NCI-H1048 (cell line): Measurements from ENCODE around the gene EML4.
"Not testable (repeated sequence)": the region's sequence is repeated elsewhere in the genome, so short reads cannot be mapped to it uniquely, and the experiment has no call there.

Experiments used
- DNase-seq: peaks from one replicate; lab custom pipeline; 2025; lab: John Stamatoyannopoulos, UW

Gene EML4

DNA sequence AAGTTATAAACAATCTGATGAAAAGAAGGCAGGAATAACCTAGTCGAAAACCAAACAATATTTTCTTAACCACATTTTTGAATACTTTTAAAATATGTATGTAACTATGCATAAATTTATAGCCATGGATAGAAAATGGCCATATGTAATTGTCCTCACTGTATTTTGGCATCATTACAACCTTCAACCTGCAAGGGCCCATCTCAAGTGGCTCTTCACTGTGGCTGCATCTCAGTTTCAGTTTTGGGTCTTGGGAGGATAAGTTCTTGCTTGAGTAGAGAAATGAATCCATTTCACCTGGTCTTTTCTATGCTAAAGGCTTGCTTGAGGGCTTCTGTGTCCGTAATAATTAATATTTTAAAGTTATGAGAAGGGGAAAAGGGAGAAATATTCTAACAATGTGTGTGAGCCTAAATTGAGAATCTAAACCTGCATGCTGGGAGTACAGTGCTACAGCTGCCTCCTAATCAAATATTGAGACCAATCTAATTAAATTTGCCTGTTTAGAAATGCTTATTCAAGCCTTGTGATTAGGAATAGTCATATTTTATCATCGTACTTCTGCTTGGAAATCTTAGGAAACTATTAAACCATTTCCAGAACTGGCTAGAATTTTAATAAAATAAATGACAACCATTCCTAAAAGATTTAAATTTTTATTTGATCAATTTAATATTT, 92.5 kb downstream of the EML4 start:
- no peak for DNase-seq

DNA sequence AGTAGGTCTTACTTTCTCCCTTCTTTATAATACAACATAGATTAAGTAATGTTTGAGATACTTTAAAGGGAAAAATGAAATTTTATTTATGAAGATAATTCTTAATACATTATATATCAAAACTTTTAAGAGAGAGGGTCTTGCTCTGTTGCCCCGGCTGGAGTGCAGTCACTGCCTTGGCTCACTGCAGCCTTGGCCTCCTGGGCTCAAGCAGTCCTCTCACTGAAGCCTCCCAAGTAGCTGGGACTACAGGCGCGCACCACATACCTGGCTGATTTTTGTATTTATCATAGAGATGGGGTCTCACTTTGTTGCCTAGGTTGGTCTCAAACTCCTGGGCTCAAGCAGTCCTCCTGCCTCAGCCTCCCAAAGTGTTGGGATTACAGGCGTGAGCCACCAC, 97.1 kb downstream of the EML4 start:
- DNase-seq: no peak

DNA sequence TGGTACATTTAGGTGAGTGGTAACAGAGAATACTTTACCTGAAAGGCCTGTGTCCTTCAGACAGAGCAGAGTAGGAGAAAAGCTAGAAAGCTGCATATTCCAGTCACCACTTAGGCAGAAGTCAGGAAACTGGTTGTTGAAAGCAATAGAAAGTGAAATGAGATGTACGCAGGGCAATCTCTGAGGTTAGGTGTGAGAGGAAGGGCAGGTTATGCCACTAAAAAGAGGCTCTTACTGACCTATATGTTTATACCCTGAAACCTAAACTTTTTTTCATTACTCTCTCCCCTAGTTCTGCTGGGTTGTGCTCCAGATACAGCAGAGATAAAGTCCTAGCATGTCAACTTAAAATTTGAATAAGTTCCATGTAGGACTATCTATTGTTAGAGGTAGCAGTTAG, 98.4 kb downstream of the EML4 start:
- DNase-seq: no peak

DNA sequence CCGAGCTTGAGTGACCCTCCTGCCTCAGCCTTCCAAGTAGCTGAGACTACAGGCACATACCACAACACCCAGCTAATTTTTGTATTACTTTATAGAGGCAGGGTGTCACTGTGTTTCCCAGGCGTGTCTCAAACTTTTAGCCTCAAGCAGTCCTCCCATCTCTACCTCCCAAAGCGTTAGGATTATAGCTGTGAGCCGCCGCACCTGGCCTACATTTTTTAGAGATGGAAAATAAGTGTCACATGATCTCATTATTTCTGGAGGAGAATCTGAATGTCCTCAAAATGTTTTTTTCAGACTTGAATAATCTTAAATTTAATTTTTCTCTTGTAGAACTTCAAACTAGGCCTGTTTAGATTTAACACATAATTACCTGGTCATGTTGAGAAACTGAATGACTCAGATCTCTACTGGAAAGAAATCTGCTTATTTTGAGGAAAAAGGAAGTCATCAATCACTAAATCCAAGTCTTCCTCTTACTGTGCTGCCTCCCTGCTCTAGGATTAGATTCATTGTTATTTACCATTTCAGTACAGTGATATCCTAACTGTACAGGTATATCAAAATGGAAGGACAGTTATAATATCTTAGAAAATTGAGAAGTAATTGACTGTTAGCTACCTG, 99.5 kb downstream of the EML4 start:
- no peak for DNase-seq

DNA sequence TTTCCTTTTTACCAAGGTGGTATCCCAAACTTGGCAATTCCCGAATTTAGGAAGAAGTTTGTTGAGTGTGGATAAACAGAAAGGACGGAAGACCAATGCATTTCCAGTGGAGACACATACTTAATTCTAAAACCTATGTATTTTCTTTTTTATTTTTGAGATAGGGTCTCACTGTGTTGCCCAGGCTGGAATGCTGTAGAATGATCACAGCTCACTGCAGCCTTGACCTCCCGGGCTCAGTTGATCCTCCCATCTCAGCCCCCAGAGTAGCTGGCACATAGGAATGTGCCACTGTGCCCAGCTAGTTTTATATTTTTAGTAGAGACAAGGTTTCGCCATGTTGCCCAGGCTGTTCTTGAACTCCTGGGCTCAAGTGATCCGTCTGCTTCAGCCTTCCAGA, 101.6 kb downstream of the EML4 start:
- no peak for DNase-seq

- DNase-seq: not testable (repeated sequence)
These were observed 102.1 kb downstream of the EML4 start for GRCh38 chr2:42271246-42271645.

- DNase-seq: no peak
These were observed 105.7 kb downstream of the EML4 start for GRCh38 chr2:42274863-42275262.

- DNase-seq: no peak
These were observed 112.4 kb downstream of the EML4 start for GRCh38 chr2:42281416-42282081.

GRCh38 chr2:42284019-42284418, 114.9 kb downstream of the EML4 start:
- DNase-seq: no peak

DNA sequence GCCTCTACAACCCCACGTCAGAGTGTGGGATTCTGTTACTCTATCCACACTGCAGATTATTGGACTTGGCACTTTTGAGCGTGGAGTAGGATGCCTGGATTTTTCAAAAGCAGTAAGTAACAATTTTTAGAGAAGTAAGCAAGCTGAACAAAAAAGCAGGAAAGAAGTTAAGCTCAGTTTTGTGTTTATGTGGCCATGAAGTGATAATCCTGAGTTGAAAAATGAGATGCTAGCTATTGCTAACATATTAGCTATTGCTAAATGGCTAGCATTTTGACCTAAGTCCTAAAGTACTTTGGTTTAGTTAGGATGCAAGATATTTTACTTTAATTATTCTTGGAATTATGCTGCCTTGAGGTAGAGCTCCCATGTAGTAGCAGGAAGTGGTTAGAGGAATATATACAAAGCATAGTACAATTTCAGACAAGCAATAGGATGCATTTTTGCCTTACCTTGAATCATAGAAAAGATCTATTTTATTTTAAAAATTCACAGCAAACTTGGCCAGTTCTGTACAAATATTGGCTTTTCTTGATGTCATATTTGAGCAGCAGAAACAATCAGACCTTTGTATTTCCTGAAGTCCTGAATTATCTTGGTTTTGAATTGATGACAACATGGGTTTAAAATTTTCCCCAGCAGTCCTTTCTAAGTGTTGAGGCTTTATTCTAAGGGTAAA, 117.3 kb downstream of the EML4 start:
- no peak for DNase-seq

DNA sequence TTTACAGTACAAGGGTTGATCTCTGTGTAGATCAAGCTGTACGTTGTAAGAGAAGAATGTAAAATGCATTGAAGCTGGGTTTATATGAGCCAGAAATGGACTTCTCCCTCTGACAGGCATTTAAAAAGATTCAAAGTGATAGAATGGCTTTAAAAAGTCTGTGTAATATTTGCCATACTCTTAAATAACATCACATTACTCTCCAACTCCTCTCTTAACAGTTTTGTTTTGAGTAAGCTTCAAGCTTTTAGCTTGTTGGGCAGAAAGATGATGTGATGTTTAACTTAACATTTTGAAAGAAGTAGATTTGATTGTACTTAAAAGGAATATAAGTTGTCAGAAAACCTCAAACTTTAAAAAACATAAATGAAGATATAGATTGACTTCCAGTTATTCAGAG, 119.7 kb downstream of the EML4 start:
- no peak for DNase-seq

- DNase-seq: no peak
These were observed 120.1 kb downstream of the EML4 start for GRCh38 chr2:42289222-42289621.

GRCh38 chr2:42290005-42290404, 120.9 kb downstream of the EML4 start:
- DNase-seq: no peak

GRCh38 chr2:42293019-42293418, 123.9 kb downstream of the EML4 start:
- no peak for DNase-seq

GRCh38 chr2:42296226-42296625, 127.1 kb downstream of the EML4 start:
- no peak for DNase-seq

- no peak for DNase-seq
These were observed 128.3 kb downstream of the EML4 start for GRCh38 chr2:42297322-42297936.

- DNase-seq: no peak
These were observed 129.0 kb downstream of the EML4 start for GRCh38 chr2:42298132-42298531.

DNA sequence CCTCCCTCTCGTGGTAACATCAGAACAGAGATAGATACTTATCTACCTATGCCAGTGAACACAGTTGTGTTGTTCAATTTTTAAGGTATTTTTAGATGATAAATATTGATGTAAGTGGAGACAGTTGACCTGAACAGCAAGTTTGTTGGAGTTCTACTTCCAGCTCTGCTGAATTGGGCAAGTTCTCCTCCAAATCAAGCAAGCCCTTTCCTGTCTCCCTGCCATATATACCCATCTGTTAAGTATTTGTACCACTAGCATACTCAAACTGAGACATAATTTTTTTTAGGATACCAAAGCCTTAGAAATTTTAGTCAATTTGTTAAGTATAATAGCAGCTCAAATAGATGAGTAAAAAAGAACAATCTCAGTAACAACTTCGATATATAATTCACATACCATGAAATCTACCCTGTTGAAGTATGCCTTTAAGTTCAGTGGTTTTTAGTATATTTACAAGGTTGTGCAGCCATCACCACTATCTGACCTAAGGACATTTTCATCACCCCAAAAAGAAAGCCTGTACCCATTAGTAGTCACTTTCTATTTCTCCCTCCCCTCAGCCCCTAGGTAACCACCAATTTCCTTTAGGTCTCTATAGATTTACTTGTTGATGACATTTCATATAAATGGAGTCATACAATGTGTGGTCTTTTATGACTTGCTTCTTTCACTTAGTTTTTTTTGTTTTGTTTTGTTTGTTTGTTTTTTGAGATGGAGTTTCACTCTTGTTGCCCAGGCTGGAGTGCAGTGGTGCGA, 130.0 kb downstream of the EML4 start:
- DNase-seq: no peak

DNA sequence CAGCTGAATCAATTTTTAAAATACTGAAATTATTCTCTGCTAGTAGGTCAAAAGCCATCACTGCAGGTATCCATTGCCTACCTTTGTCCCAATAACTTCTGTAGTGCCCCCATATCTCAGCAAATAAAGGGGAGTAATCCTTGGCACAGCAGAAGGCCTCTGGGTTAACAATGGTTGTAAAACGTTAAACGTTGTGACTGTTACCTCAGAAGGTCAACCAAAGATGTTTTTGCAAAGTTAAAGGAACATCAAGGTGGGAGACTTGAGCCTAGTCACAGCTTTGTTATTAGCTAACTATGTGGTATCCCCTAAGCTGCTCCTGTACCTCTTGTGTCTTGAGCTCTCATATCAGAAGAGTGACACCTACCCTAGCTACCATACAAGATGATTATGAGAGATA, 131.4 kb downstream of the EML4 start:
- no peak for DNase-seq

GRCh38 chr2:42303252-42303651, 134.1 kb downstream of the EML4 start:
- no peak for DNase-seq

DNA sequence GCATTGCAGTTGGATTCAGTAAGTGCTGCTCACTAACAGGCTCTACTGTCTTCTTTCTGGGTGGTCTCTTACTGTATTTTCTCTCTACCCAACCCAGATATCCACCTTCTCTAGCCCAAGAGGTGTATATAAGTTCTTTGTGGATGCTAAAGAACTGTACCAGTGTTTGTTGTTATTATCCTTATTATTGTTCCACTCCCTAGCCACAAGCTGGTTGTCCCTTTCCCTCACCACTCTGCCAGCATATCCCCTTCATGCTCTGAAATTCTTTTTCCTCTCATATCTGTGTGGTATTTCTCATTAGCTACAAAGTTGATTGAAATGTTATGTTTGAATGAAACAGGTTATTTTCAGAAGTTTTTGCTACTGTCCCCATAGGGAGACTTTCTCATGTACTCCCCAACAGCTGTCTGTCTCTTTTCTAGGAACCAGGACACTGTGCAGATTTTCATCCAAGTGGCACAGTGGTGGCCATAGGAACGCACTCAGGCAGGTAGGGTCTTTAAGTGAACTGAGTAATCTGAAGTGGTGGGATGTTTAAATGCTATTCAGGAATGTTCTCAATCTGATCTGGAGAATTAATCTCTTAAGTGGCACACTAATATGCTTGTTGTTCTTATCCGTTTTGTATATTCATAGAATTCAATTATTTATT, 135.0 kb downstream of the EML4 start:
- DNase-seq: no peak
